HepG2 (cell line): ENCODE data around the gene ENTPD6. TPM values are rescaled to one million over a fixed set of nuclear protein-coding genes. Genes with fewer than 3 reads are reported as not detected.
A peak's percentile ranks its signal among the peaks of the same experiment; 100 is the strongest.

Experiments
- ATF7-NPFF ChIP-seq: sonication (generic); formaldehyde crosslinking; IDR thresholded peaks from 2 replicates; pipeline ENCODE4 v1.8.1; 2023; ENCODE audit warnings: mild to moderate bottlenecking, low read depth, missing genetic modification reagents, moderate library complexity
- EHMT2 ChIP-seq: fragments of 200-600 bp; sonication (generic); IDR thresholded peaks from 2 replicates; pipeline ENCODE4 v1.7.0; 2017; ENCODE audit warnings: antibody characterized with exemption, low read depth, low read length, borderline replicate concordance
- ELF4 ChIP-seq: sonication (generic); formaldehyde crosslinking; IDR thresholded peaks from 2 replicates; pipeline ENCODE4 v1.5.0; 2020; ENCODE audit warnings: missing genetic modification reagents, mild to moderate bottlenecking, moderate library complexity, borderline replicate concordance
- ESRRA ChIP-seq: sonication (generic); formaldehyde crosslinking; IDR thresholded peaks from 2 replicates; pipeline ENCODE4 v1.5.1; 2020; ENCODE audit warnings: mild to moderate bottlenecking, low read depth, missing genetic modification reagents
- EZH2 ChIP-seq: conservative IDR thresholded peaks from 2 replicates; pipeline ENCODE4 v1.6.1; 2012; ENCODE audit warnings: mild to moderate bottlenecking, low read depth, low read length, moderate library complexity
- FIP1L1 ChIP-seq: fragments of 200-400 bp; formaldehyde crosslinking; IDR thresholded peaks from 2 replicates; pipeline ENCODE4 v1.6.1; 2018; ENCODE audit warnings: low read depth, mild to moderate bottlenecking, low read length, moderate library complexity, borderline replicate concordance; ENCODE audit not compliant: insufficient read depth
- FOXJ3 ChIP-seq: sonication (generic); formaldehyde crosslinking; IDR thresholded peaks from 2 replicates; pipeline ENCODE4 v1.4.0; 2020; ENCODE audit warnings: missing genetic modification reagents, mild to moderate bottlenecking, borderline replicate concordance
- FOXO1 ChIP-seq: sonication (generic); formaldehyde crosslinking; IDR thresholded peaks from 2 replicates; pipeline ENCODE4 v1.4.0; 2020; ENCODE audit warnings: missing genetic modification reagents
- RARG ChIP-seq: sonication (generic); formaldehyde crosslinking; IDR thresholded peaks from 2 replicates; pipeline ENCODE4 v1.4.0; 2020; ENCODE audit warnings: low read depth, mild to moderate bottlenecking, missing genetic modification reagents
- RFXAP ChIP-seq: sonication (generic); formaldehyde crosslinking; IDR thresholded peaks from 2 replicates; pipeline ENCODE4 v1.4.0; 2020; ENCODE audit warnings: missing genetic modification reagents, borderline replicate concordance
- RXRA ChIP-seq: sonication (generic); formaldehyde crosslinking; IDR thresholded peaks from 2 replicates; pipeline ENCODE4 v1.5.1; 2020; ENCODE audit warnings: missing genetic modification reagents
- RXRB ChIP-seq: IDR thresholded peaks from 2 replicates; pipeline ENCODE4 v1.6.1; 2016; ENCODE audit warnings: borderline replicate concordance, missing genetic modification reagents, missing compliant biosample characterization
- SAFB2 ChIP-seq: sonication (generic); formaldehyde crosslinking; IDR thresholded peaks from 2 replicates; pipeline ENCODE4 v1.5.1; 2020; ENCODE audit warnings: missing genetic modification reagents, low read depth, mild to moderate bottlenecking, borderline replicate concordance
- SIX4 ChIP-seq: sonication (generic); formaldehyde crosslinking; IDR thresholded peaks from 2 replicates; pipeline ENCODE4 v1.4.0; 2020; ENCODE audit warnings: missing genetic modification reagents
- SOX5 ChIP-seq: IDR thresholded peaks from 2 replicates; pipeline ENCODE4 v1.6.1; 2016; ENCODE audit warnings: borderline replicate concordance
- SP140L ChIP-seq: sonication (generic); formaldehyde crosslinking; IDR thresholded peaks from 2 replicates; pipeline ENCODE4 v1.4.0; 2020; ENCODE audit warnings: missing genetic modification reagents, borderline replicate concordance
- TCF7L2 ChIP-seq: IDR thresholded peaks from 2 replicates; pipeline ENCODE4 v1.6.1; 2011; ENCODE audit warnings: mild to moderate bottlenecking, low read depth, low read length, moderate library complexity
- TRAFD1 ChIP-seq: sonication (generic); formaldehyde crosslinking; IDR thresholded peaks from 2 replicates; pipeline ENCODE4 v1.5.1; 2020; ENCODE audit warnings: missing genetic modification reagents, mild to moderate bottlenecking, borderline replicate concordance
- U2AF2 ChIP-seq: fragments of 200-400 bp; formaldehyde crosslinking; IDR thresholded peaks from 2 replicates; pipeline ENCODE4 v1.6.1; 2017; ENCODE audit warnings: low read depth, mild to moderate bottlenecking, low read length
- ZNF263 ChIP-seq: sonication (generic); formaldehyde crosslinking; IDR thresholded peaks from 2 replicates; pipeline ENCODE4 v1.4.0; 2020; ENCODE audit warnings: missing genetic modification reagents
- ZNF546 ChIP-seq: sonication (generic); formaldehyde crosslinking; conservative IDR thresholded peaks from 2 replicates; pipeline ENCODE4 v1.8.1; 2023; ENCODE audit warnings: mild to moderate bottlenecking, missing genetic modification reagents
- ZNF609 ChIP-seq: sonication (generic); formaldehyde crosslinking; IDR thresholded peaks from 2 replicates; pipeline ENCODE4 v1.4.0; 2020; ENCODE audit warnings: mild to moderate bottlenecking, missing genetic modification reagents, borderline replicate concordance
- ZSCAN30 ChIP-seq: sonication (generic); formaldehyde crosslinking; IDR thresholded peaks from 2 replicates; pipeline ENCODE4 v1.5.0; 2020; ENCODE audit warnings: mild to moderate bottlenecking, missing genetic modification reagents
- polyA plus RNA-seq, 8 experiments: library from polyadenylated mRNA; depleted of rRNA in 3 of 8; stranded (reverse) in 7 of 8; unstranded in 1 of 8; fragments of >200 nt; fragmentation: Illumina TruSeq in 4 of 8; extraction: Trizol in 4 of 8; gene quantifications; 2 replicates each; pipeline versions ENCODE4 v1.2.1 to v1.2.3, GENCODE V29; 2011 to 2016; ENCODE audit warnings: low read depth in 4 of 8, missing spikeins in 1 of 8, mixed read lengths in 1 of 8; ENCODE audit not compliant: insufficient read depth in 1 of 8
- total RNA-seq, 5 experiments: library from RNA; depleted of rRNA; stranded (reverse); fragments of >200 nt; fragmentation: Illumina TruSeq; extraction: Trizol; gene quantifications; 2 replicates each; pipeline ENCODE4 v1.2.3, GENCODE V29; 2016; ENCODE audit warnings: low read depth in 1 of 5

Gene ENTPD6
- total and polyA plus RNA-seq, 2 of the 13 experiments (the other 11 are each of a cell fraction or from before 2014, with no cell fraction given): 164 to 172 TPM

- TF ChIP-seq FOXJ3 (CRISPR knock-in tag): 0 out of 2 replicates have a peak, but pooled peaks have one; percentile 19
- 0 out of 2 replicates have a peak, but pooled peaks have one; percentile 35 for TF ChIP-seq U2AF2
- no peak for TF ChIP-seq SP140L (CRISPR knock-in tag)
- TF ChIP-seq ZSCAN30 (CRISPR knock-in tag): peak; percentile 54; the same call in 1 of the 2 replicates
- no peak; the same call in 1 of the 2 replicates for TF ChIP-seq ELF4 (CRISPR knock-in tag)
- no peak for TF ChIP-seq RXRB (CRISPR knock-in tag)
- TF ChIP-seq TCF7L2: no peak
- TF ChIP-seq FOXO1 (CRISPR knock-in tag): no peak; the same call in 1 of the 2 replicates
- no peak for TF ChIP-seq SOX5 (CRISPR knock-in tag)
- TF ChIP-seq RARG (CRISPR knock-in tag): no peak
- TF ChIP-seq SAFB2 (CRISPR knock-in tag): peak; percentile 38; the same call in 1 of the 2 replicates
- no peak for TF ChIP-seq TRAFD1 (CRISPR knock-in tag)
- TF ChIP-seq FIP1L1: no peak
- no peak for TF ChIP-seq EZH2
- TF ChIP-seq RFXAP (CRISPR knock-in tag): 0 out of 2 replicates have a peak, but pooled peaks have one; percentile 56
- no peak for TF ChIP-seq SIX4 (CRISPR knock-in tag)
- 0 out of 2 replicates have a peak, but pooled peaks have one; percentile 21 for TF ChIP-seq ATF7-NPFF
- TF ChIP-seq ZNF609 (CRISPR knock-in tag): no peak
- TF ChIP-seq EHMT2: no peak
- no peak; the same call in 1 of the 2 replicates for TF ChIP-seq ZNF546 (CRISPR knock-in tag)
- TF ChIP-seq ESRRA (CRISPR knock-in tag): no peak
- TF ChIP-seq ZNF263 (CRISPR knock-in tag): peak; percentile 51; the same call in 1 of the 2 replicates
- peak; percentile 27 for TF ChIP-seq RXRA (CRISPR knock-in tag)
These were observed 662 bp downstream of the ENTPD6 start (continued) for GRCh38 chr20:25195962-25196785.
